GM18508 (cell line): ENCODE measurements around the gene TIGD3.

ENCODE experiments used
- ATAC-seq: cut with Tn5 transposase; IDR thresholded peaks from one replicate; pipeline ENCODE4 v1.9.1; 2021; ENCODE audit warnings: moderate number of reproducible peaks; ENCODE audit not compliant: insufficient read depth, unreplicated experiment

Gene TIGD3

DNA sequence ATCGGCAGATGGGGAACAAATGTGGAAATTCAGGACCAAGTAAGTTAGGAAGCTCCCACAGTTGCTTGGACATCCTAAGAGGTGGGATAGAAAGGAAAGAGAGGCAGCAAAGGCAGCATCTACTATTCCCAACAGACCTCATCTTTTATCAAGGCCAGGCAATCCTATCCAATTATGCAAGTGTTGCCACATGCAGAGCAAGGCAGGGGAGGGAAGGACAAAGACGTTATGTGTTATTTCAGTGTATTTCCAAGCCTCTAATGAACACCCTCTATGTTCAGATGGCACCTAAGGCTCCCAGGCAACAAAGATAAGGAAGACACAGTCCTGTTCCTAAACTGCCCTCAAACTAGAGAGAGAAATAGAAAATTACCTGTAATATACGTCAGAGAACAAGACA is 9.2 kb downstream of the TIGD3 start:
- no peak for ATAC-seq

DNA sequence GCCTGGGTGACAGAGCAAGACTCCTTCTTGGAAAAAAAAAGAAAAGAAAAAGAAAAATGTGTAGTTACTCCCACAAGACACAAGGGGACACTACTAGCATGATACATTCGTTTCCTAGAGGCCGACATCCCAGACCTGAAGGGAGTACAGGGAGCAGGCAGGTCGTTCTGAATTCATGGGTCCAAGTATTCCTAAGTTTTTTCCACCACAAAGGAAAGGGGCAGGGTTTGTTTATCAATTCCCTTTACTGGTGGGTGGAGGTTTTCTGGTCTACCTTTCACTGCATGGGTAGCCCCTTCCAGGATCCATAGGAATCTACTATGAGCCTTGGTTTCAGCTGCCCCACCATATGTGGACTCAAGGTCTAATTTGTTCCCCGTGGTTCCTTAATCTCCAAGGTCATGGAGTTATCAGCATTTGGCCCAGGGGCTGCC is 11.8 kb downstream of the TIGD3 start:
- ATAC-seq = no peak

- ATAC-seq = no peak
These were observed 16.1 kb downstream of the TIGD3 start for GRCh38 chr11:65370659-65371049.

GRCh38 chr11:65373839-65374580 is 19.5 kb downstream of the TIGD3 start:
- no peak for ATAC-seq

- ATAC-seq = no peak
These were observed 20.5 kb downstream of the TIGD3 start for GRCh38 chr11:65375012-65375411.

DNA sequence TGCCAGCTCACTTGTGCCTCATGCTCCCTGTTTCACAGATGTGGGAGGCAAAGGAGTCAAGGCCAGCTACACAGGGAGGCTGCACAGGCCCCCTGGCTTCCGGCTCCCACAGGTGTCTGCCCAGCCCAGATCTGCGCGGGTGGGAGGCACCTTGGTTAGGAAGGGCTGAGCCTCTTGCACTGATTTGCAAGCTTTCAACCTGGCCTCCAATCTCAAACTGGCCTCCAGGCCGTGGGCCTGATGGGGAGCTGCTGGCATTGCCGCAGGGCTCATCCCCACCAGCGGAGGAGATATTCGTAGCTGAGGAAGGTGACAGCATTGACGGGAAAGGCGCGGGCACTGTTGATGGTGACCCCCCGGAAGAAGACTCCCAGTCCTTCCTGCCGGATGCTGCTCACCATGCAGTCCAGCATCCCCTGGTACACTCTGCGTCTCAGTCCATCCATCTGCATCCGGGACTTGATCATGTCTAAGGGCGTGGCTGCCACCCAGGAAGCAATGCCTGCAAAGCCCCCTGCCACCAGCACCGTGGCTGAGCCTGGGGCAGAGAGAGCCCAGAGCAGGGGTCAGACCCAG is 21.7 kb downstream of the TIGD3 start:
- ATAC-seq = no peak

GRCh38 chr11:65377036-65377435 is 22.5 kb downstream of the TIGD3 start:
- ATAC-seq = no peak

GRCh38 chr11:65377777-65378176 is 23.2 kb downstream of the TIGD3 start:
- ATAC-seq = no peak

- ATAC-seq = no peak
These were observed 23.8 kb downstream of the TIGD3 start for GRCh38 chr11:65378208-65378927.

- no peak for ATAC-seq
These were observed 24.5 kb downstream of the TIGD3 start for GRCh38 chr11:65378928-65379638.

- ATAC-seq = no peak
These were observed 25.3 kb downstream of the TIGD3 start for GRCh38 chr11:65379698-65380459.

GRCh38 chr11:65380460-65381119 is 26.0 kb downstream of the TIGD3 start:
- ATAC-seq = no peak

- no peak for ATAC-seq
These were observed 27.1 kb downstream of the TIGD3 start for GRCh38 chr11:65381716-65382032.

DNA sequence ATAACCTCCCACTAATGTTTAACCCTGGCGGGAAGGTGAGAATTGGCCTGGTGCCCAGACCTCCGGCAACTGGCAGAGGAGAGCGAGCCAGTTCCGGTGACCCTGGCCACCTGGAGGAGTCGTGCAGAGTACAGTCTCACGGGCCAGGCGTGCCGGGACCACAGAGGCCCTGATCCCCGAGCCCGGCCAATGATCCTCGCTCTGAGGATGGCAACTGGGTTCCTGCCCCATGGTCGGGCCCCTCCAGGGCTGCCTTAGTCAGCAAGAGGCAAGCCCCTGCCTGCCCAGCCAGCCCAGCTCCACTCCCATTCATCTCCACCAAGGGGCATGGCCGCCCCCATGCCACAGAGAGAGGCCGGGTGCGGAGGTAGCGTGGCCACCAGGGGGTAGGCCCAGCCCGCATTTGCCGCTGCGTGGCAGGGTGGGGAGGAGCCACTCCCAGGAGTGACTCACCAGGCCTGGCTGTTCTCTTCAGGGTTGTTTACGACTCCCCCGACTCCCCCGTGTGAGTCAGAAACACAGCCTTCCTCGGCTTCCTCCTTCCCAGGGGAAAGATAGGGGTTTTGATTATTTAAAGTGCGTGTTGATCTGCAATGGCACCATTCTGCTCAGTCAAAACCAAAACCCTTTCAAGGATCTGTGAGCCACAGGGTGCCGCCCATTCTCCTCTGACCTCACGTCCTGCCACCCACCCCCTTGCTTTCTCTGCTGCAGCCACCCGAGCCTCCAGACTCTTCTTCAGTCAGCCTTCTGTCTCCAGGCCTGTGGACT is 27.7 kb downstream of the TIGD3 start, which contains the start of gene SLC25A45:
Gene SLC25A45 (minus strand): TSS at position 614 of the 771 bp plus-strand sequence. CDS start 695 bp downstream, outside the sequence.
- ATAC-seq = peak; percentile 42

DNA sequence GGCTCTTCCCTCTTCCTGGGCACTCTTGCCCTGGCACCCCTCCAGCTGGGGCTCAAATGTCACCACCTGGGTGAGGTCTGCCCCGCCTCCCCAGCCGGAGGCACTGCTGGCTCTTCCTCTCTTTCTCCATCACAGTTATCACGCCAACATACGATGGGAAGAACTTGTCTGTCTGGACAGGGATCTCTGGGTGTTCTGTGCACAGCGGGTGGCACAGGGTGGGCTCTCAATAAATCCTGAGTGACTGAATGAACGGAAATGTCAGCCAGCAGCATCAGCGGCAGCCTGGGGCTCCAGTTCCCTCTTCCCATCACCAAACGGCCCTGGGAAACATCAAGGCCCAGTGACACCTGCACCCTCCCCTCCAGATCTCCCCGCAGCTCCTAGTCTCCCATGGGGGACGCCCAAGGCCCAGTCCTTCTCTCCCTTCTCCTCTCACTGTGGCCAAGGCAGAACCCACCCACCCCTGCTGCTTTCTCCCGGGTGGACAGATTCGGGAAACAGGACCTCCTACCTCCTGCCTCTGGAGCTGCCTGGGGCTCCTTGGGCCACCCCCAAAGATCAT is 28.3 kb downstream of the TIGD3 start:
- ATAC-seq = no peak

DNA sequence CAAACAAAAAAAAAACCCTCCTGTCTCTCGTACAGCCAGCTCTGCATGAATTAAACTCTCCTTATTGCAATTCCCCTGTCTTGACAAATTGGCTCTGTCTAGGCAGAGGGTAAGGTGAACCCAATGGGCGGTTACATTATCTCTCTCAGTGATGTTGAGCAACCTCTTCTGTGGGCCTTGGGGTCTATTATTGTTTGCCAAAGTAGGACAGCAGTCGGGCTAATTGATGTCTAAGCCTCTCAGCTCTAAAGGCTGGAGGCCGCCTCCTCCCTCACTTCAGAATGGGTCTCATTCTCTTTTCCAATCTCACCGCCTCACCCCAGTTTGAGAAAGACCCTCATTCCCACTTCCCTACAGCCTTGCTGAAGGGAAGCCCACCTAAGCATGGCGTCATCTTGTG is 29.2 kb downstream of the TIGD3 start:
- ATAC-seq = no peak

DNA sequence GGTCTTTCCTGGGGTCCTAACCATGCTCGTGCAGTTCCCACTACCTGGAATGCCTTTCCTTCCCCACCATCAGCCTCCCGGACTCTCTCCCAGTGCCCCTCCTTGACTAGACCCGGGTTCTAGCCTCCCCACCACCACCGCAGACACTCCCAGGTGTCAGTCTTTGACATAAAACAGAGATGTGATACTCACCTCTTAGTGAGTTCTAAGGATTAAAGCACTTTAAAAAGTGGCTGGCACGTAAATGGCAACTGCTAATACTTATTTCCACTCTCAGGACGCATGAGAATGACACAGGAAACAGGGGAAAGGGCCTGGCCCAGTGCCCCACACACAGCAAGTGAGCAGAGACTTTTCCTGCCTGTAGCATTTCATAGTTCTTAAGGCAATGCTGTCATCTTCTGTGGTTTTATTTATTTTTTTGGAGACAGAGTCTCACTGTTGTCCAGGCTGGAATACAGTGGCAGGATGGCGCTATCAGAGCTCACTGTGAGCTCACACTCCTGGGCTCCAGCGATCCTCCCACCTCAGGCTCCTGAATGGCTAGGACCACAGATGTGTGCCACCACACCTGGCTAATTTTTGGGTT is 29.8 kb downstream of the TIGD3 start:
- no peak for ATAC-seq
